GM18873 (cell line): ENCODE results near the gene PLA2G5.

Source experiments
- ATAC-seq: cut with Tn5 transposase; IDR thresholded peaks from one replicate; pipeline ENCODE4 v1.9.1; 2021; ENCODE audit warnings: mild to moderate bottlenecking, moderate library complexity, moderate number of reproducible peaks; ENCODE audit not compliant: unreplicated experiment, low FRiP score

PLA2G5 gene

GRCh38 chr1:20063861-20064292 is 6.1 kb upstream of the PLA2G5 start:
- no peak for ATAC-seq

- no peak for ATAC-seq
These were observed 1.3 kb upstream of the PLA2G5 start for GRCh38 chr1:20068722-20069121.

GRCh38 chr1:20070357-20070756 is 363 bp downstream of the PLA2G5 start:
- ATAC-seq, result no peak

GRCh38 chr1:20071416-20071815 is 1.4 kb downstream of the PLA2G5 start:
- no peak for ATAC-seq

DNA sequence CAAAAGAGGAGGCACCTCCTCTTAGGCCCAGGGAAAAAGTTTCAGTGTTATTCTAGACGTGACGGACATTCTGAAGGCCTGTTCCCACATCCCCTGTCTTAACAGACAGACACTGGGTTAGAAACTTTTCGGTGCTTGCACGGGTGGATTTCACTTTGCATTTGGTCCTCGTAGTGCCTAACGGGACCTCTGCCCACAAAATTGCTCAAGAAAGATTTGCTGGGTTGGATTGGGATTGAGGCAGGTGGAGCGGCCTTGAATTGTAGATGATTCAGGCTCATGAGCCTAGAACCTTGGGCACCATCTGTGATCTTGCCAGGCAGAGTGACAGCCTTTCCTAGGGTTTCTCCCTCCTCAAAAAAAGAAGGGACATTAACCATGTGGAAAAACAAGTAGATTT is 2.8 kb downstream of the PLA2G5 start:
- ATAC-seq, result no peak

DNA sequence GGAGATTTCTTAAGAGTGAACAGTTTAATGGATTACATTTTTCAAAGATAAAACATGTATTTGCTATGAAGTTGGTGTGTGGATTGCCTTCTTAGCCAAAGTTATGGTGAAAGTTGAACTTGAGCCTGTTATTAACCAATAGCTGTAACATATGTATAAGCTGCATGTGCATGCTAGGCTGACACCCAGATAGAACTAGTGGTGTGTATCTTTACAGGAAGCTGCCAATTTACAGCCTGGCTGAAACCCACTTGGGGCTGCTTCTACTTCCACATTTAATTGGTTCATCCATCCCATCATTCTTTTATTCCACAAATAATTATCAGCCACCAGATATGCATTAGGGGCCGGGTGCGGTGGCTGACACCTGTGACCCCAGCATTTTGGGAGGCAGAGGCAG is 3.3 kb downstream of the PLA2G5 start:
- ATAC-seq, result no peak

DNA sequence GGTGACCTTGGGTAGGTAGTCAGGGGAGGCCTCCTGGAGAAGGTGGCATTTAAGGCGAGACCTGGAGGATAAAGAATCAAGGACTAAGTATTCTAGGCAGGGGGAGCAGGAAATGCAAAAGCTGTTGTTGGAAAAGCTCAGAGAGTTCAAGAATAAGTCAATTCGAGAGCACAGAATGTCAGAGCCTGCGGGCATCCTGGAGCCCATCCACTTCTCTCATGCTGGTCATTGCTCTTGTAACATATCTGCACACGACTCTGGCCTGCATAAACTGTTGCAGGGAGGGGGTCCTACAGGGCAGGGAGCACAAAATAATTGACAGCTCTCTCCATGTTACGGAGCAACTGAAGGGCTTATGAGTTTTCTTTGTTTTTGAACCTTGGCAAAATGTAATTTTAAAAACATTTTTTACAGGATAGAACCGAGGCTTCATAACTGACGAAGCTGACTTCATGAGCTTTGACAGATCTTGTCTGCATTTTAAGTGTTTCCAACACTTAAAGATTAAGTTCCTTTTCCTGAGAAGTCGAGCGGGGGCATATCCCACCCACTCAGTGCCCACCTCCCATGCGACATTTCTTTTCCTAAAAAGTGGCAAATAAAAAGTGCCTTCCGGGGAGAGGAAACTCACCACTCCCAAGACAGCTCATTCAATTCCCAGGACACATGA is 4.2 kb downstream of the PLA2G5 start:
- ATAC-seq, result no peak

DNA sequence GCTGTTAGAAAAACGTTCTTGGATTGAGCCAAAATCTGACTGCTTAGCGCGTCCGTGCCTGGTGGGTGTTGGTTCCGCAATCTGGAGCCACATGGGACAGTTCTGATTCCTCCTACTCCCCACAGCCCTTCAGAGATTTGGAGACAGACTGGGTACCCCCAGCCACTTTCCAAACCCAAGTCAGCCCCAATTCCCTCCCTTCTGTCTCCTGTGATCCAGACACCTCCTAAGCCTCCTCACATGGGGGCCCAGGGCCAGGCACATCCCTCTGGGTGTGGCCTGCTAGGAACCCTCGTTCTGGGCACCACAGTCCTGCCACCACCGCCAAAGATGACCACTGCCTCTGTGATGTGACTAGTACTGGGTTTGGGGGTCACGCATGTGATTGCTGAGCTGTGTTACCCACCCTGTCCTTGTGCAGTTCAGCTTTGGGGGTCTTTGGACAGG is 4.8 kb downstream of the PLA2G5 start:
- no peak for ATAC-seq

- no peak for ATAC-seq
These were observed 5.4 kb downstream of the PLA2G5 start for GRCh38 chr1:20075345-20075744.

DNA sequence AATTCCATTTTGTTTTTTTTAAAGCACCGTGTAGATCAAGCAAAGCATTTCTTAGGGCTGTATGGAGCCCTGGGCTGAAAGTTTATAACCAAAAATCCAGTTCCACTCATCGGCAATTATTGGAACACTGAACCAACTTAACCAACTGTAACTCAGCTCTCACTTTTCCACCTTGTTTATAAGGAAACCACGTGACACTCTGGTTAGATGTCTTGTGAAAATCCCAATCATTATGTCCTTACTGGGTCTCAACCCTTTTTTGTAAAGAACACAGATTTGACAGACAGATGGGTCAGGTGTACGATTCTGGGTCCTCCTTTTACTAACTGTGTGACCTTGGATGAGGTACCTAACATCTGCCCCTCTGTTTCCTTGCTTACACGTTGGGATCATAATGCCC is 6.2 kb downstream of the PLA2G5 start:
- no peak for ATAC-seq

- ATAC-seq, result no peak
These were observed 6.9 kb downstream of the PLA2G5 start for GRCh38 chr1:20076710-20077461.

DNA sequence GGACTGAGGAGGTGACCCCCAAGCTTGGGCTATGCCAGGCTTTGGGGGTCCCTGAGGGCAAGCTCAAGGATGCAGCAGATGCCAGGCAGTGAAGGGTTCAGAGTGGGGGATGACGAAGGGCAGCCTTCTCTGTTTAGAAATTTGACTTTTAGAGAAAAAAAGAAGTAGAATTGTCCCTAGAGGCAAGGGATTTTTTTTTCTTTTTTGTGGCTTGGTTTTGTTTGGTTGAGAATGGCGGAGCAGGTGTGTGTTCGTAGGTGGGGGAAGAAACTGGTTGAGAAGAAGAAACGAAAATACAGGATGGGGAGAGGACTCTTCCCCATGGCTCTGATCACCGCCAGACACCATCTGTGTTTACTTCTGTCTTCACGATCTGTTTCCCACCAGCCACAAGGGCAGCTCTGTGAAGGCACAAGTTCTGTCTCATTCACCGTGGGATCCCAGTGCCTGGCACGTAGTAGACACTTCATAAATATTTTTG is 8.2 kb downstream of the PLA2G5 start:
- no peak for ATAC-seq

- ATAC-seq, result no peak
These were observed 8.7 kb downstream of the PLA2G5 start for GRCh38 chr1:20078711-20079110.

- no peak for ATAC-seq
These were observed 9.8 kb downstream of the PLA2G5 start for GRCh38 chr1:20079661-20080305.

DNA sequence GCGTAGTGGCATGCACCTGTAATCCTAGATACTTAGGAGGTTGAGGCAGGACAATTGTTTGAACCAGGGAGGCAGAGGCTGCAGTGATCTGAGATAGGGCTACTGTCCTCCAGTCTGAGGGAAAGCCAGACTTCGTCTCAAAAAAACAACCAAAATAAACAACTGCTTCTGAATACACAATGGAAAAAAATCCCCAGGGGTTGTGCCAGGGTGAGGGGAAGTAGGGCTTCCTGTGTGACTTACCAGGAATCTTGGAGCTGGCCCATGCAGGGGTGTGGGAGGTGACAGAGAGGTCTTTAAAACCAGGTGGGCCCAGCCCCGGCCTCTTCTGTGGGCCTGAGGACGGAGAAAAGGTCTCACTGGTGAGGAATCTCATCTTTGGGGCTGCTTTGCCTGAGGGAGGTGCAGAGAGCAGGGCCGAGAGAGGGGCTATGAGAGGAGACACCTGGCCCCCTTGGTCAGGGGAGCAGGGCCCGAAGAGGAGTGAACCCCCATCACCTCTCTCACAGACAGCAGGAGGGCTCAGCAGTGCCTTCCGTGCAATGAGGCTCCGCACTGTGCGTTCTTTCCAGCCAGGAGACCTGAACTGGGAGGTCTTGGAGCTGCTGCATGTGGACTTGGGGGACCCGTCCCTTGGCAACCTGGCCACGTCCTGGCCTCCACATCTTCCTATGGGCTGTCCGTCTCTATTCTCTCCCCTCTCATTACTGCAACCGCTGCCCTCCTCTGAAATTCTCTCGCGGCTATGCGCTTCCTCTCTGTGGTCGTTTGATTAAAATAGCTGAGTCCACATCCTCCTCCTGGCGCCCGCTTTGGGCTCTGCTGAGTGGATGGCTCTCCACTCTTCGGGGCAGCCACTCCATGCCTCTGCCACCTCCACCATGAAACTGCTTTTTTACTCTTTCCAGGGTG is 10.7 kb downstream of the PLA2G5 start:
- ATAC-seq, result no peak

GRCh38 chr1:20081353-20081810 is 11.4 kb downstream of the PLA2G5 start:
- no peak for ATAC-seq

DNA sequence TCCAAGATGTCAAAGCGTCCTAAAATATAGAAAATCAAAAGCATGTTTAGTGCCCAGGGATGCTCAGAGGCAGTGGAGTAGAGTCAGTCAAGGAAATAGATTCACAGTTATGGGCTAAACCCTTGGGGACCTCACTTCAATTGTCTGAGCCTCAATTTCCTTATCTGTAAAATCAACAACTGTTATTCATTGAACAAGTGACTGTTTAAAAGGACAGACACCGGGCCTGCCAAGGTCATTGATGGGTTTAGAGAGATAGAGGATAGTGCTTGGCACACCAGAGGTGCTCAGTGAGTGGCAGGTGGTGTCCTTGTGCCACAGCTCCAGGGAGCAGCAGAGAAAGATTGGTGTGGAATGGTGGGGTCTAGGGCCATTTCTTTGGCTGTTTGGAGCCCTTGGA is 12.8 kb downstream of the PLA2G5 start:
- ATAC-seq, result no peak

GRCh38 chr1:20083178-20083944 is 13.4 kb downstream of the PLA2G5 start:
- ATAC-seq, result no peak

GRCh38 chr1:20086800-20087199 is 16.8 kb downstream of the PLA2G5 start:
- no peak for ATAC-seq

- no peak for ATAC-seq
These were observed 17.7 kb downstream of the PLA2G5 start for GRCh38 chr1:20087668-20088067.
